Suppressor macrophage (primary cell): ENCODE measurements around the gene CEMIP2.
A peak's percentile ranks its signal among the peaks of the same experiment; 100 is the strongest.

ENCODE experiments used
- DNase-seq, 4 experiments: peaks; one replicate each; pipeline ENCODE4 v3.0.0-alpha.2; 2020 to 2022

CEMIP2 gene

DNA sequence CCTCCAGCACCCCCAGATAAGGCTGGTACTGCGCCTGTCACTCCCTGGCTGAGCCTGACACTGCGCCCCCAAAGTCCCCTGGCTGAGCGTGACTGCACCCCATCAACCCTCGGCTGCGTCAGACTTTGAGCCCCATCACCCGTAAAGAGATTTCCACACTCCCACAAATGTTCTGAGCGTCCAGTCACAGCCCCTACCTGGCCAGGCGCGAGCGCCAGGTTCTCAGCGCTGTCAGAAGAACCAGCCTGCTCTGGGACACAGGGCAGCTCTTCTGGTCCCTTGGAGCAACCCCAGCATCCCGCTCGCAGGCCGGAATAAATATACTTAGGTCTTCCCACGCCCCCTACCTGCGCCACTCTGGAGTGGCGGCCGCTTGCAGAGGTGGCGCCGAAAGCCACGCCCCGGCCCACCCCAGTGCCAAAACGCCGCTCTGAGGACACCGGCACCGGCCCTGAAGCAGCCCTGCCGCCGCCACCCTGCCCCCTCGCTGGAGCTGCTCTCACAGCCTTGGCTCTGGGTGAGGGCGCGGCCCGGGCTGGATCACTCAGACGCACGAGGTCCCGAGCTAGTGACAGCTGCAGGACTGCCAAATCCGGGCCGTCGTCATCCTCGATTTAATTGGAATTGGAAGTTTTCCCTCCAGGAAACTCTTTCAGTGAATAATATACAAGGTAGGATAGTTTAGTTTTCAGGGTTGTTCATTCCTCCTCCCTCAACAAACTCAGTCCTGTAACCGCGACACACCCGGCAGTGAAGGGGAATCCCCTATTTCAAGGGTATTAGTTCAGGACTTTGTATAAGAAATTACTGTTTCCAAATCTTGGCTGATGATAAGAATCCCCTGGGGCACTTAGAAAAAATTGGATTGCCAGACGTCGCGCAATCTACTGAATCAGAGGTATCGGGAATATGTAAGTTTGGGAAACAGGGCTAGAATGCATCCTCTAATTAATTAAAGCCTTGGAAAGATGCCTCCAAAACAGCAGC is 1.2 kb upstream of the CEMIP2 start:
- DNase-seq, result peak; percentile 56 to 75 (median 63)

- DNase-seq, result peak in 1 of 4 experiments; percentile 17
These were observed 464 bp downstream of the CEMIP2 start for GRCh38 chr9:71767776-71768321.

DNA sequence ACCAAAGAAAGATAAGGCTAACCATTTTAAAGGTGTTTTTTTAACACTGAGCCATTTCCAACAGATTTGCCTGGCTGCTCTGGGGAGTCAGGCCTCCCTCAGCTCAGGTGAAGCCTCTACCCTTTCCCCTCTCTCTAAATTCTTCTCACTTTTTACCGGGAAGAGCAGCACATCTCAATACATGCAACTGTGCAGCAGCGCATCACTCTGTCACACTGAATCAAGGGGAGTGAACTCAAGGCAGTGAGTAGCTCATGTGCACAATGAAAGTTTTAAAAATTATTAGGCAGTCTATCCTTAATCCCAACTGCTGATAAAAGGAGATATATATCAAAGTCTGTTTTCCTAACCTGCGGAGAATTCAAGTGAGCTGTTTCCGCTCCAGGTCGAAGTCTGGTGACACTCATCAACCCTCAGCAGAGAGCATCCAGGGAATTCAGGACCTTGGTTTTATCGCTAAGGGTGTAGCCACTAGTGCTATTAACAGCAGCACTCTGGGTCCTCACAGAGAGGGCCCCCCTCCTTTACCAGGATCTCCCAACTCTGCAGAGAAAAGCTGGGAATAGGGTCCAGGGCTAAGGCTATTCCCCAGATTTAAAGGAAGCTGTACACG is 1.0 kb downstream of the CEMIP2 start:
- no peak for DNase-seq

GRCh38 chr9:71766663-71767062 is 1.6 kb downstream of the CEMIP2 start:
- DNase-seq, result no peak

DNA sequence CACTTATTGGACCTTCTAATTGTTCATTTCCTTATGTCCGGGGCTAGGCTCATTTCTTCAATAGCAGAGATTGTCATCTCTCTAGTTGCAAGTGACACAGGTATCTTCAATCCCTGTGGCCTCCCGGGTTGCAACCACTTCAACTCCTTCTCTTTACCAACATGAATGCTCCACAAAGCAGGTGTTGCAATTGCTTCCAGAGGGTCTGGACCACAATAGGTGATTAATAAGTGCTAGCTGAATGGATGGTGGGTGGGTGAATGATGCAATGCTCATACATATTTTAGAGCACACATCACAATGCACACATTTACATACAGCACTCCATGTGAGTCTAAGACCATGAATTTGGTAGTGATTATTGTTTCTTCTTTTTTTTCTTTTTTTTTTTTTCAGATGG is 2.6 kb downstream of the CEMIP2 start:
- DNase-seq, result no peak

- no peak for DNase-seq
These were observed 3.4 kb downstream of the CEMIP2 start for GRCh38 chr9:71764891-71765290.

- no peak for DNase-seq
These were observed 3.9 kb downstream of the CEMIP2 start for GRCh38 chr9:71764463-71764862.

GRCh38 chr9:71763832-71764231 is 4.5 kb downstream of the CEMIP2 start:
- DNase-seq, result peak in 2 of 4 experiments; percentile 66 to 75

GRCh38 chr9:71762900-71763653 is 5.2 kb downstream of the CEMIP2 start:
- no peak for DNase-seq

DNA sequence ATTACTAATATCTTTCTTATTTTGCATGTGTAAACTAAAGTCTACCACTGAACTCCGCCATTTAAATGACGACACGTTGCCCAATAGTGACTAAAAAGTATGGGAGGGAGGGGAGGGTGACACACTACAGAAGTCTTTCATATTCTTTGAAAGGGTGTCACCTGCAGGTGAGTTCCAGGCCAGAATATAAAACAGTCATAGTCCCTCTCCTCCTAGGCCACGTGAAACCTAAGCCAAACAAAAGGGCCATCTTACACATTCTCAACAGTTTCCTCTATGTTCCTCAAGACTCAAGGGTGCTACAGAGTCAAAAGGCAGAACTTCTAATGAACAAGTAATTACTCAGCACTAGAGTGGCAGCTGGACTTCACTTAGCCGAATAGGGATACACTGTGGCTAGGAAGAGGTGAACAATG is 6.4 kb downstream of the CEMIP2 start:
- peak in 1 of 4 experiments; percentile 16 for DNase-seq

DNA sequence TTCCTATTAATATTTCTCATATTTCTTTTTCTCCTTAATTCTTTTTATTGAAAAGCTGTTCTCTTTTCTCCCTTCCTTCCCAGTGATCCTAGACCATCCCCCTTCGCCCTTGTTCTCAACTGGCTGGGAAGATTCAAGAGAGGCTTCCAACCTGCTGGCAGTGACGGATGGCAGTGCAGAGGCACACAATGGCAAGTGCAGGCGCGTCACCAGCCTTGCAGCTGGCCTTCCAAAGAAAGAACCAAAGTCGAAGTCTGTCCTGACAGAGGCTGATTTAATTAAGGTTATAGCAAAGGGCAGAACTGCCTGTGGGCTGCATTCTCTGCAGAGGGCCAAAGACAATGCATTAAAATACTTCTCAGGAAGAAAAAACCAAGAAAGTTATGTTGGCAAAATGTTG is 7.4 kb downstream of the CEMIP2 start:
- DNase-seq, result no peak

DNA sequence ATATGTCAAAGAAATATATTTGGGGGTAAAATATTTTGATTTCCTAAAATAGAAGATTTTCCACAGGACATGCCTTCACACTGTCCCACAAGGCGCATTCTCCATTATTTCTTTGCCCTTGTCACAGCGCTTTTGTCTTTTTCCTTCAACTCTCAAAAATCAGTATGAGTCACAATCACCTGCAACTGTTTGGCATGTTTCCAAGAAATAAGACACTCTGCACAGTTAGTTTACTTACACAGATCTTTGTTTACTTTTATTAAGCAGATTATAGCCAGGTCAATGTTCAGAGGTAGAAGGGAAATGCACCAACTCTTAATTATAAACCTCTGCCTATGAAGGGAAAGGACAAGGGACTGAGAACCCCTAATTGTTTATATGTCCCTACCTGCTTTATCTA is 9.5 kb downstream of the CEMIP2 start:
- DNase-seq, result peak in 2 of 4 experiments; percentile 23 to 29

DNA sequence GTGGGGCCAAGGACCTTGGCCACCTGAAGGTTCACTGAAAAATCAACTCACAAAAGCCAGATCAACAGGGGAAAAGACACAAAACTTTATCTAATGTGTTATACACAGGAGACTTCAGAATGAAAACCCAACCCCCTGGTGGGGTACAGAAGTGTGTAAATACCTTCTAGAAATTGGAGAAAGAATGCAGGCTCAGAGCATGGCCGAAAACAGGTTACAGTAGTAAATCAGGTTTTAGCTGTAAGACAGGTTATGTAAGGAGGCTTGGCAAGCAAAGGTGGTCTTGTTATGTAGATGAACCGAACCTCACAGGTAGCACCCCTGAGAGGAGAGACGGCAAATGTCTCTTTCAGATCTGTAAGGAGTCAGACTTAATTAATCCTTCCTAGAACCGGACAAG is 10.0 kb downstream of the CEMIP2 start:
- DNase-seq, result no peak

- no peak for DNase-seq
These were observed 11.6 kb downstream of the CEMIP2 start for GRCh38 chr9:71756753-71757152.

DNA sequence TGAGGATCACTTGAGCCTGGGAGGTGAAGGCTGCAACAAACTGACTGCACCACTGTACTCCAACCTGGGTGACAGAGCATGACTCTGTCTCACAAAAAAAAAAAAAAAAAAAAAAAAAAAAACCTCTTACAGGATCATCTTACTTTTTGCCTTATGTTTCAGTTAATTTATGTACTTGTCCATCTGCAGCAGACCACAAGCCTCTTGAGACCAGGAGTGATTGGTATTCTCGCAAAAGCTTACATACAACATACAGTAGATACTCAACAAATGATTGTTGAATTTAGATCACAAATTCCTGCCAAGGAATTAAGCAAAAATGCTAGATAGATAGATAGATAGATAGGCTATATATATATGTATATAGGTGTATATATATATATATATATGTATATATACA is 12.4 kb downstream of the CEMIP2 start:
- no peak for DNase-seq

DNA sequence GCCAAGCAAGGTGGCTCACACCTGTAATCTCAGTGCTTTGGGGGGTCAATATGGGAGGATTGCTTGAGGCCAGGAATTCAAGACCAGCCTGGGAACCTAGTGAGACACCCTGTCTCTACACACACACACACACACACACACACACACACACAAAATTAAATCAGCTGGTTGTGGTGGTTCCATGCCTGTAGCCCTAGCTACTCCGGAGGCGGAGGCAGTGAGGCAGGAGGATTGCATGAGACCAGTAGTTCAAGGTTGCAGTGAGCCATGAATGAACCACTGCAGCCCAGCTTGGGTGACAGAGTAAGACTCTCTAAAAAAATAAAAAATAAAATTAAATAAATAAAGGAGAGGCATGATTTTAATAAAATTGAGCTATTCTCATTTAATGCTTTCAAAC is 13.1 kb downstream of the CEMIP2 start:
- peak in 3 of 4 experiments; percentile 43 to 50 (median 46) for DNase-seq

DNA sequence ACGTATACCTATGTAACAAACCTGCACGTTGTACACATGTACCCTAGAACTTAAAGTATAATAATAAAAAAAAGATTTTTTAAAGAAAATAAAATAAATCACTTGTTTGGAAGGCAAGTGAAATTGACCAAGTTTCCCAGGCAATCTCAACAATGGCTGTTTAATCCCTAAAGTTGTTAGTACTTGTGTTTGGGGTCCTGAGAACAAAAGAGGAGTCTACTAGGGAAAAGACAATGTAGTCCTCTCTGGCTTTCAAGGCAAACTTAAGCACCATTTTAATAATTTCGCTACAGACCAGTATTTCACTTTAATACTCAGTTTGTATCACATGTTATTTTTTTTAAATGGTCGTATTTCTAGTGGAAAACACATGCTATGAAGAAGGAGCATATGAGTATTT is 14.2 kb downstream of the CEMIP2 start:
- no peak for DNase-seq

- no peak for DNase-seq
These were observed 15.4 kb downstream of the CEMIP2 start for GRCh38 chr9:71752928-71753327.

DNA sequence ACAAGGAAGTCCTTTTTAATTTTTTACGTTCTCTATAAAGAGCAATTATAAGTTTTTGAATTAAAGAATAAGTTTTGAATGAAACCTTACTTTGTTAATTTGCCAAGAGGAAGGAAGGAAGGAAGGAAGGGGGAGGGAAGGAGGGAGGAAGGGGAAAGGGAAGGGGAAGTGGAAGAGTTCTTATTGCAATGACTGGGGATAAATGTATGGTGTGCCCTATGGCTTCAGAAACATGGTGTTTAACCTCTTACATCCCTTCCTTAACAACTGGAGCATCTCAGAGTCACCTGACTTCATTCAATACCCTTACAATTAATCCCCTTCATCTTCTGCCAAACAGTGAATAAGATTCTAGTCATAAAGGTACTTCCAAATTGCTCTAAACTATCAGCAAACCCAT is 16.0 kb downstream of the CEMIP2 start:
- no peak for DNase-seq

DNA sequence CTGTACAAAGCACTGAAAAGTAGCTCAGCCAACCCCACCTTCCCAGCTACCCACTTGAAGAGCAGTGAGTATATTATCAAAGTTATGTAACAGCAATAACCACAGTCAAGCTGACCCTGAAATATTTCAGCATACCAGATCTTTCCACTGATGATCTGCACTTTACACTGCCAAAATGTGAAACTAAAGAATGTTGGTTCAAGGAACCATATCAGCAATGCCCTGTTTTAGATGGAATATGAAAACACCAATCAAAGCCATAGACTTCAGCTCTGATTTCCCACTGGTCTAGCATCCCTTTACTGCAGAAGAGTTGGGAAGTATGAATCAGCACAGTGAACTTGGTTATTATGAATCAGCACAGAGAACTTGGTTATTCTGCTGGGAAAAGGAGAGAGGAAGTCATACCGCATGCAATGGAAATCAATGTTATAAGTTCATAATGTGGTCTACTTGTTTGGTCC is 20.0 kb downstream of the CEMIP2 start:
- DNase-seq, result peak; percentile 18 to 64 (median 42)

- peak; percentile 6 to 69 (median 44) for DNase-seq
These were observed 20.7 kb downstream of the CEMIP2 start for GRCh38 chr9:71747576-71747975.

DNA sequence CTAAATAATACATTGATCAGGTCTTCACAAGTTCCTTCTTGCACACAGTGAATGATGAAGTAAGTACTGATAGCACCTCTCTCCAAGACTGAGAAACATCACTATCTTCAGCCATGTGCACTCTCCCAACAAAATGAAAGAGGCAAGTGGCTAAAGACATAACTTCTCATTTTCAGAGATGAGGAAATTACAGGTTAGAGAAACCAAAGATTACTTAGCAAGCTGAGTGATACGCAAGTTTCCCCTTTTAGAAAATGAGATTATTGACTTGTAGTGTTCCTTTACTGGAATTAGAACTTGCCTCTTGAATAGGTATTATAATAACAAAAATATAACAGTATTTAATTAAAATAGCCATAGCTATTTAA is 21.6 kb downstream of the CEMIP2 start:
- DNase-seq, result peak in 3 of 4 experiments; percentile 13 to 62 (median 62)
